Peyer's patch (tissue), 4 donors: ENCODE measurements around the gene BMPR2.

Experiments used
- POLR2A ChIP-seq, 2 donors: fragments of 450-650 bp; IDR thresholded peaks; one replicate each; pipeline ENCODE4 v1.5.1; 2017; ENCODE audit warnings: antibody characterized with exemption in 2 of 2, mild to moderate bottlenecking in 2 of 2, moderate library complexity in 2 of 2
- TF ChIP-seq, protein P1 (sequence below), 6 experiments: fragments of 450-650 bp in 4 of 6; fragments of 200-600 bp in 2 of 6; sonication (generic) in 1 of 6; IDR thresholded peaks; one replicate each; pipeline ENCODE4 v1.5.1; 2017 to 2019; ENCODE audit warnings: antibody characterized with exemption in 6 of 6, mild to moderate bottlenecking in 3 of 6, moderate library complexity in 1 of 6

DNA sequence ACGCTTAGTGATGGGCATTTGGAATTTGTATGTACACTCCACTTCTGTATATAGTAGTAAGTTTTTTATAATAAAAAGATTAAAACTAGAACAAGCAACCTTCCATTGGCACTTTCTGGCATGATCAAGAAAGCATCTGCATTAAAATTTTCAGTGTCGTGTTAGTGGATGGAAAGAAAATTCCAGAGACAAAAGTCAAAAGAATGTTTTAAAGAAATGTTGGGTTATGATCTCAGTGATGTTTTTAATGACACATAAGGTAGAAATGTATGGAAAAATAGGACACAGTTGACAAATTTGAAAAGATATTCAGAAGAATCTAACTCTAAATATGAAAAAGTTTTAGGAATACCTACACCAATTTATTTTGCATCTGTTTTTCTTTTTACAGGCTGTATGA lies 132.6 kb downstream of the BMPR2 start:
- TF ChIP-seq, protein P1, sequence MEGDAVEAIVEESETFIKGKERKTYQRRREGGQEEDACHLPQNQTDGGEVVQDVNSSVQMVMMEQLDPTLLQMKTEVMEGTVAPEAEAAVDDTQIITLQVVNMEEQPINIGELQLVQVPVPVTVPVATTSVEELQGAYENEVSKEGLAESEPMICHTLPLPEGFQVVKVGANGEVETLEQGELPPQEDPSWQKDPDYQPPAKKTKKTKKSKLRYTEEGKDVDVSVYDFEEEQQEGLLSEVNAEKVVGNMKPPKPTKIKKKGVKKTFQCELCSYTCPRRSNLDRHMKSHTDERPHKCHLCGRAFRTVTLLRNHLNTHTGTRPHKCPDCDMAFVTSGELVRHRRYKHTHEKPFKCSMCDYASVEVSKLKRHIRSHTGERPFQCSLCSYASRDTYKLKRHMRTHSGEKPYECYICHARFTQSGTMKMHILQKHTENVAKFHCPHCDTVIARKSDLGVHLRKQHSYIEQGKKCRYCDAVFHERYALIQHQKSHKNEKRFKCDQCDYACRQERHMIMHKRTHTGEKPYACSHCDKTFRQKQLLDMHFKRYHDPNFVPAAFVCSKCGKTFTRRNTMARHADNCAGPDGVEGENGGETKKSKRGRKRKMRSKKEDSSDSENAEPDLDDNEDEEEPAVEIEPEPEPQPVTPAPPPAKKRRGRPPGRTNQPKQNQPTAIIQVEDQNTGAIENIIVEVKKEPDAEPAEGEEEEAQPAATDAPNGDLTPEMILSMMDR (IDR thresholded peaks at IDR 0.05), result no peak
- no peak for TF ChIP-seq POLR2A (IDR thresholded peaks at IDR 0.05)
